OCI-LY3 (cell line): ENCODE measurements around the gene MED26.

Source experiments
- H2AFZ ChIP-seq: fragments of 200-600, 300-600 bp; shearing (Covaris generic); 2 replicates; pipeline ENCODE4 v1.6.0; 2014; ENCODE audit warnings: antibody characterized with exemption, low read depth, low read length
- H3K27ac ChIP-seq: fragments of 200-600, 300-600 bp; sonication (generic); 2 replicates; pipeline ENCODE4 v1.5.1; 2014; ENCODE audit warnings: mild to moderate bottlenecking, low read length, moderate library complexity, mixed read lengths
- H3K27me3 ChIP-seq: fragments of 200-600, 300-600 bp; sonication (generic); 2 replicates; pipeline ENCODE4 v1.6.1; 2014; ENCODE audit warnings: low read depth, low read length, mixed read lengths
- H3K36me3 ChIP-seq: fragments of 200-600, 300-600 bp; sonication (generic); replicated peaks from 2 replicates; pipeline ENCODE3; 2014; ENCODE audit warnings: low read depth, low read length, mixed read lengths
- H3K4me1 ChIP-seq: fragments of 300-600, 200-600 bp; sonication (generic); 2 replicates; pipeline ENCODE4 v1.6.1; 2014; ENCODE audit warnings: low read length, mixed read lengths
- H3K4me2 ChIP-seq: fragments of 200-600, 300-600 bp; sonication (generic); 2 replicates; pipeline ENCODE4 v1.6.1; 2014; ENCODE audit warnings: low read length, mixed read lengths
- H3K4me3 ChIP-seq: fragments of 300-600, 200-600 bp; sonication (generic); 2 replicates; pipeline ENCODE4 v1.5.1; 2014; ENCODE audit warnings: antibody characterized with exemption, mild to moderate bottlenecking, low read length, moderate library complexity
- H3K79me2 ChIP-seq: fragments of 300-600, 200-600 bp; shearing (Covaris generic); 2 replicates; pipeline ENCODE4 v1.6.1; 2014; ENCODE audit warnings: mild to moderate bottlenecking, low read length, mixed read lengths
- H3K9ac ChIP-seq: fragments of 300-600, 200-600 bp; shearing (Covaris generic); 2 replicates; pipeline ENCODE4 v1.6.0; 2014; ENCODE audit warnings: mild to moderate bottlenecking, low read length, moderate library complexity
- H3K9me3 ChIP-seq: fragments of 200-600, 300-600 bp; shearing (Covaris generic); 2 replicates; pipeline ENCODE4 v1.6.1; 2014; ENCODE audit warnings: low read length, mixed read lengths; ENCODE audit not compliant: insufficient read depth
- H4K20me1 ChIP-seq: fragments of 200-600, 300-600 bp; sonication (generic); 2 replicates; pipeline ENCODE4 v1.6.1; 2016; ENCODE audit warnings: low read length, mixed read lengths; ENCODE audit not compliant: insufficient read depth
- CTCF ChIP-seq: fragments of 200-600, 300-600 bp; sonication (generic); IDR thresholded peaks from 2 replicates; pipeline ENCODE4 v1.5.1; 2014; ENCODE audit warnings: antibody characterized with exemption, low read length, low read depth
- EZH2phosphoT487 ChIP-seq: fragments of 200-600 bp; shearing (Covaris generic); IDR thresholded peaks from 2 replicates; pipeline ENCODE4 v1.6.1; 2018; ENCODE audit warnings: antibody characterized with exemption, mixed run types, low read depth

Gene MED26

GRCh38 chr19:16659832-16660708 is 32.1 kb upstream of the MED26 start, which contains the start of gene SMIM7:
SMIM7 (minus strand) TSS chr19:16660144; CDS start chr19:16660110, 34 bp downstream.
- H3K36me3 ChIP-seq = peaks cover 34% of the 10 kb centered on the region
- TF ChIP-seq EZH2phosphoT487 (no peak), CTCF (peak; percentile 46)
- H3K79me2 ChIP-seq = peaks cover 43% of the 10 kb centered on the region
- peak within 1 kb of the TSS; percentile 93 for H3K9ac ChIP-seq
- H2AFZ ChIP-seq = peak within 1 kb of the TSS; percentile 85
- peak within 1 kb of the TSS; percentile 97 for H3K4me3 ChIP-seq
- peaks cover 29% of the 10 kb centered on the region for H4K20me1 ChIP-seq
- no peaks in the 10 kb centered on the region for H3K27me3 ChIP-seq
- peak within 1 kb of the TSS; percentile 74 for H3K27ac ChIP-seq
- no peaks in the 10 kb centered on the region for H3K9me3 ChIP-seq
- peak within 1 kb of the TSS; percentile 97 for H3K4me2 ChIP-seq
- H3K4me1 ChIP-seq = peaks cover 14% of the 10 kb centered on the region

GRCh38 chr19:16659464-16659831 is 31.4 kb upstream of the MED26 start:
- Histone ChIP-seq H3K9me3 (no peaks in the 10 kb centered on the region), H3K27me3 (no peaks in the 10 kb centered on the region), H3K27ac (peak overlapping the region; percentile 74), H3K4me3 (peak overlapping the region; percentile 97), H3K36me3 (peaks cover 40% of the 10 kb centered on the region), H3K4me2 (peak overlapping the region; percentile 95), H2AFZ (no peak overlapping the region), H3K9ac (peak overlapping the region; percentile 77), H4K20me1 (peaks cover 32% of the 10 kb centered on the region), H3K4me1 (peaks cover 14% of the 10 kb centered on the region), H3K79me2 (peaks cover 46% of the 10 kb centered on the region)
- no peak for TF ChIP-seq EZH2phosphoT487
- TF ChIP-seq CTCF = no peak

- Histone ChIP-seq H3K9ac (no peak overlapping the region), H4K20me1 (peaks cover 43% of the 10 kb centered on the region), H3K36me3 (peaks cover 58% of the 10 kb centered on the region), H3K4me3 (no peak overlapping the region), H3K9me3 (no peaks in the 10 kb centered on the region), H3K27me3 (no peaks in the 10 kb centered on the region), H3K79me2 (peaks cover 50% of the 10 kb centered on the region), H3K4me2 (no peak overlapping the region), H3K4me1 (peaks cover 14% of the 10 kb centered on the region), H3K27ac (no peak overlapping the region), H2AFZ (no peak overlapping the region)
- no peak for TF ChIP-seq CTCF
- TF ChIP-seq EZH2phosphoT487 = no peak
These were observed 29.4 kb upstream of the MED26 start for GRCh38 chr19:16657384-16657783.

GRCh38 chr19:16655727-16656126 is 27.7 kb upstream of the MED26 start:
- H3K79me2 ChIP-seq = peaks cover 50% of the 10 kb centered on the region

More at GRCh38 chr19:16655727-16656126, 27.7 kb upstream of the MED26 start:
- Histone ChIP-seq H3K4me2 (no peak overlapping the region), H3K9ac (no peak overlapping the region), H3K27me3 (no peaks in the 10 kb centered on the region), H4K20me1 (peaks cover 53% of the 10 kb centered on the region), H3K4me1 (peaks cover 8% of the 10 kb centered on the region), H3K4me3 (no peak overlapping the region), H3K27ac (no peak overlapping the region), H3K36me3 (peaks cover 72% of the 10 kb centered on the region), H2AFZ (no peak overlapping the region), H3K9me3 (no peaks in the 10 kb centered on the region)
- TF ChIP-seq EZH2phosphoT487 = no peak
- TF ChIP-seq CTCF = no peak
